Liver (tissue), 9 donors: ENCODE data around the gene IRX2. TPM values are rescaled to one million over a fixed set of nuclear protein-coding genes. Genes with fewer than 3 reads are reported as not detected.

ENCODE experiments used
- DNase-seq: peaks from one replicate; pipeline ENCODE4 v3.0.0-alpha.2; 2017; ENCODE audit warnings: low spot score
- H3K27ac ChIP-seq, 2 donors: one replicate each; pipeline ENCODE4 v1.7.0; 2013; ENCODE audit warnings: inconsistent platforms in 2 of 2, low read length in 2 of 2, control low read depth in 1 of 2, low read depth in 1 of 2, mild to moderate bottlenecking in 1 of 2
- H3K27me3 ChIP-seq, 4 donors: one replicate each; pipeline versions ENCODE4 v1.6.1 to v1.7.0; 2013; ENCODE audit warnings: low read length in 3 of 4, inconsistent platforms in 1 of 4, mild to moderate bottlenecking in 1 of 4, moderate library complexity in 1 of 4; ENCODE audit not compliant: control insufficient read depth in 4 of 4, insufficient read depth in 4 of 4
- H3K36me3 ChIP-seq, 4 donors: one replicate each; pipeline versions ENCODE4 v1.6.1 to v1.7.0; 2013; ENCODE audit warnings: low read length in 3 of 4, mild to moderate bottlenecking in 3 of 4, low read depth in 1 of 4, moderate library complexity in 1 of 4; ENCODE audit not compliant: control insufficient read depth in 4 of 4, insufficient read depth in 3 of 4
- H3K4me1 ChIP-seq, 4 donors: one replicate each; pipeline versions ENCODE4 v1.6.1 to v1.7.0; 2013; ENCODE audit warnings: low read length in 3 of 4, mild to moderate bottlenecking in 3 of 4, moderate library complexity in 1 of 4; ENCODE audit not compliant: control insufficient read depth in 4 of 4, insufficient read depth in 4 of 4
- H3K4me3 ChIP-seq, 3 donors: one replicate each; pipeline versions ENCODE4 v1.6.1 to v1.7.0; 2013; ENCODE audit warnings: low read length in 3 of 3, control low read depth in 1 of 3, low read depth in 1 of 3, mild to moderate bottlenecking in 1 of 3
- H3K9ac ChIP-seq, 2 donors: one replicate each; pipeline ENCODE4 v1.7.0; 2013; ENCODE audit warnings: low read length in 2 of 2, mild to moderate bottlenecking in 2 of 2, moderate library complexity in 2 of 2, control low read depth in 1 of 2, low read depth in 1 of 2
- H3K9me3 ChIP-seq, 4 donors: one replicate each; pipeline versions ENCODE4 v1.6.1 to v1.7.0; 2013; ENCODE audit warnings: low read length in 3 of 4; ENCODE audit not compliant: control insufficient read depth in 4 of 4
- EGR1 ChIP-seq, 2 donors: IDR thresholded peaks; 2 replicates each; pipeline ENCODE4 v1.6.1; 2016 to 2018; ENCODE audit warnings: antibody characterized with exemption in 2 of 2, low read depth in 2 of 2
- FOXA2 ChIP-seq: IDR thresholded peaks from 2 replicates; pipeline ENCODE4 v1.6.1; 2016; ENCODE audit warnings: antibody characterized with exemption
- GABPA ChIP-seq, 2 donors: IDR thresholded peaks in 1 of 2; conservative IDR thresholded peaks in 1 of 2; 2 replicates each; pipeline ENCODE4 v1.6.1; 2016; ENCODE audit warnings: antibody characterized with exemption in 2 of 2, mild to moderate bottlenecking in 1 of 2, moderate library complexity in 1 of 2
- HNF4A ChIP-seq, 2 donors: conservative IDR thresholded peaks; 2 replicates each; pipeline ENCODE4 v1.6.1; 2016; ENCODE audit warnings: antibody characterized with exemption in 2 of 2, mild to moderate bottlenecking in 2 of 2
- NR2F2 ChIP-seq: IDR thresholded peaks from 2 replicates; pipeline ENCODE4 v1.6.1; 2016; ENCODE audit warnings: antibody characterized with exemption
- REST ChIP-seq: IDR thresholded peaks from 2 replicates; pipeline ENCODE4 v1.6.1; 2016; ENCODE audit warnings: antibody characterized with exemption, mild to moderate bottlenecking
- SP1 ChIP-seq: IDR thresholded peaks from 2 replicates; pipeline ENCODE4 v1.6.1; 2018; ENCODE audit warnings: antibody characterized with exemption, mild to moderate bottlenecking
- YY1 ChIP-seq: IDR thresholded peaks from 2 replicates; pipeline ENCODE4 v1.6.1; 2016; ENCODE audit warnings: antibody characterized with exemption, mild to moderate bottlenecking
- ZBTB33 ChIP-seq: IDR thresholded peaks from 2 replicates; pipeline ENCODE4 v1.6.1; 2016; ENCODE audit warnings: antibody characterized with exemption
- WGBS: extraction: QIAGEN DNeasy Blood & Tissue Kit; methylation state at CpG from one replicate; pipeline ENCODE4 v1.1.7; 2013; 5-methylcytosine and 5-hydroxymethylcytosine counted together
- polyA plus RNA-seq, 2 donors: library from polyadenylated mRNA; stranded (reverse) in 1 of 2; unstranded in 1 of 2; fragments of 200-250 nt in 1 of 2; fragments of >200 nt in 1 of 2; fragmentation: Nextera tagmentation in 1 of 2; extraction: Ambion mirVana in 1 of 2; gene quantifications; one replicate each; pipeline versions ENCODE4 v1.2.1 to v1.2.3, GENCODE V29; 2013 to 2015
- total RNA-seq, 2 donors: library from RNA; depleted of rRNA; stranded (reverse); fragments of >200 nt; gene quantifications; one replicate each; pipeline ENCODE4 v1.2.3, GENCODE V29; 2014
- donor health status: healthy.
- donor health status: healthy.
- donor health status: healthy.
- donor health status: healthy.
- donor health status: healthy.

The IRX2 gene
- total RNA-seq (not detected), polyA plus RNA-seq (not detected)

- H3K9me3 ChIP-seq: peaks cover 0 to 2% (median 0%) of the 10 kb centered on the region in 4 donors
- H3K27me3 ChIP-seq: peaks cover 7 to 65% (median 19%) of the 10 kb centered on the region in 4 donors
- no peak within 1 kb of the TSS for H3K27ac ChIP-seq
- no peak for DNase-seq
- TF ChIP-seq HNF4A (conservative IDR thresholded peaks at IDR 0.05) (no peak), EGR1 (IDR thresholded peaks at IDR 0.05; ENCODE audit: low read depth in 2 of 2) (no peak), REST (no peak), GABPA (IDR thresholded peaks at IDR 0.05 in 1 of 2, conservative IDR thresholded peaks at IDR 0.05 in 1 of 2) (no peak), YY1 (no peak)
- H3K4me3 ChIP-seq: peak within 1 kb of the TSS in 1 of 3 donors; percentile 54
- peaks cover 18 to 61% (median 26%) of the 10 kb centered on the region in 4 donors for H3K4me1 ChIP-seq
- H3K9ac ChIP-seq: no peak within 1 kb of the TSS
- 6% methylated on average over 53 of the region's 53 CpGs for WGBS
- H3K36me3 ChIP-seq: no peaks in the 10 kb centered on the region
Measured at GRCh38 chr5:2751592-2752021, at the start of gene IRX2. TSS of gene IRX2 (minus strand) at chr5:2751677. CDS start at chr5:2751413, 264 bp downstream.

GRCh38 chr5:2800035-2800434 is 48.6 kb upstream of the IRX2 start:
- DNase-seq: no peak
- 72% methylated on average over 12 of the region's 12 CpGs for WGBS

More at GRCh38 chr5:2800035-2800434, 48.6 kb upstream of the IRX2 start:
- Histone ChIP-seq H3K27ac (no peak overlapping the region), H3K27me3 (peaks cover 0 to 2% (median 0%) of the 10 kb centered on the region in 4 donors), H3K9ac (no peak overlapping the region), H3K9me3 (peaks cover 0 to 3% (median 0%) of the 10 kb centered on the region in 4 donors), H3K4me1 (no peaks in the 10 kb centered on the region), H3K4me3 (no peak overlapping the region), H3K36me3 (no peaks in the 10 kb centered on the region)
- TF ChIP-seq NR2F2 (no peak), FOXA2 (no peak), REST (no peak), ZBTB33 (no peak), GABPA (IDR thresholded peaks at IDR 0.05 in 1 of 2, conservative IDR thresholded peaks at IDR 0.05 in 1 of 2) (no peak), SP1 (no peak)
